AG09319 (cell line): ENCODE data around the gene ABCB7.

Experiments
- DNase-seq: peaks from one replicate; pipeline ENCODE4 v3.0.0-alpha.2; 2010; ENCODE audit warnings: low read depth; ENCODE audit errors: extremely low read depth
- TF ChIP-seq, protein P1 (sequence below): IDR thresholded peaks from 2 replicates; pipeline ENCODE4 v1.5.1; 2011; ENCODE audit warnings: low read depth, mild to moderate bottlenecking, inconsistent platforms, low read length, moderate library complexity

ABCB7 gene

DNA sequence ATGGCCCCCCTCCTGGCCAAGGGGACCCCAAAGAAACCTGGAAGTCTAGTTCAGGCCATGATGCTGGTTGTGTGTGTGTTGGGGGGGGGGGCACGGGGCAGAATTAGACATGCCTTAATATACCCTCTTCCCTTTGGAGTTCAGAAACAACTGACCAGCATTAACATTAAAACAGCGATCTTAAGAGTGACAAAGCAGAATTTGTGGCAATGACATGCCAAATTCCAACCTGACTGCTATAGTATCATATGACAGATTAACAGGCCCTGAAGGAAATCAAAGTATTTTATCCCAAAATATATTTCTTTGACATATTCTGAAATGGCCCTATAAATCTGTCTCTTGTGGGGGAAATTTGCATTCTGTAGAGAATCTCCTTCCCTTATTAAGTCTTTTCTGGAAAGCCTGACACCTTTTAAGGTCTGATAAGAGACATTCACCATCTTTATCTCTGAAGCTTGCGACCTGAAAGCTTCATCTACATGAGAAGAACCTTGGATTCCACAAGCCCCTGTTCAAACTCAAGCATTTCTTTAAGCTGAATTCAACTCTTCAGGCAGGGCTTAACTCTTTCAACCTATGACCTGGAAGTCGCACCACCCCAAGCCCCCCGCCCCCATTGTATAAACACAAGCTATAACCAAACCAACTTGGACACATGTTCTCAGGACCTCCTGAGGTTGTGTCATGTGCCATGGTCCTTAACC, 40.2 kb downstream of the ABCB7 start:
- TF ChIP-seq, protein P1, sequence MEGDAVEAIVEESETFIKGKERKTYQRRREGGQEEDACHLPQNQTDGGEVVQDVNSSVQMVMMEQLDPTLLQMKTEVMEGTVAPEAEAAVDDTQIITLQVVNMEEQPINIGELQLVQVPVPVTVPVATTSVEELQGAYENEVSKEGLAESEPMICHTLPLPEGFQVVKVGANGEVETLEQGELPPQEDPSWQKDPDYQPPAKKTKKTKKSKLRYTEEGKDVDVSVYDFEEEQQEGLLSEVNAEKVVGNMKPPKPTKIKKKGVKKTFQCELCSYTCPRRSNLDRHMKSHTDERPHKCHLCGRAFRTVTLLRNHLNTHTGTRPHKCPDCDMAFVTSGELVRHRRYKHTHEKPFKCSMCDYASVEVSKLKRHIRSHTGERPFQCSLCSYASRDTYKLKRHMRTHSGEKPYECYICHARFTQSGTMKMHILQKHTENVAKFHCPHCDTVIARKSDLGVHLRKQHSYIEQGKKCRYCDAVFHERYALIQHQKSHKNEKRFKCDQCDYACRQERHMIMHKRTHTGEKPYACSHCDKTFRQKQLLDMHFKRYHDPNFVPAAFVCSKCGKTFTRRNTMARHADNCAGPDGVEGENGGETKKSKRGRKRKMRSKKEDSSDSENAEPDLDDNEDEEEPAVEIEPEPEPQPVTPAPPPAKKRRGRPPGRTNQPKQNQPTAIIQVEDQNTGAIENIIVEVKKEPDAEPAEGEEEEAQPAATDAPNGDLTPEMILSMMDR, result no peak
- DNase-seq, result no peak

DNA sequence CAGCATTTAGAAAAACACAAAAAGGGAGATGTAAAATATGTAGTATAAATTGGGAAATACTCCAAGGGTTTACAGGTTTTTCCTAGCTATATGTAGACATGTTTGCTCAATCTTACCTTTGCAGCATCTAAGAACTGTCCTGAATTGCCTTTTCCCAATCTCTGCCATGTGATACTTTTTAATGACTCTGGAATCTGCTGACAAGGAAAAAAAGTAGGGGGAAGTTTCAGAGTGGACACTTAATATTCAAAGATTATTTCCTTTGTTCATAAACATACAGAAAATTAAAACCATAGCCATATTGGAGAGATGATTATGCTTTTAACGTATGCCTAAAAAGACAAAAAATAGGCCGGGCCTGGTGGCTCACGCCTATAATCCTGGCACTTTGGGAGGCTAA, 41.4 kb downstream of the ABCB7 start:
- DNase-seq, result no peak
- TF ChIP-seq, protein P1, result no peak

- TF ChIP-seq, protein P1, result no peak
- DNase-seq, result no peak
Observed at GRCh38 chrX:75113664-75114063, 42.4 kb downstream of the ABCB7 start.

DNA sequence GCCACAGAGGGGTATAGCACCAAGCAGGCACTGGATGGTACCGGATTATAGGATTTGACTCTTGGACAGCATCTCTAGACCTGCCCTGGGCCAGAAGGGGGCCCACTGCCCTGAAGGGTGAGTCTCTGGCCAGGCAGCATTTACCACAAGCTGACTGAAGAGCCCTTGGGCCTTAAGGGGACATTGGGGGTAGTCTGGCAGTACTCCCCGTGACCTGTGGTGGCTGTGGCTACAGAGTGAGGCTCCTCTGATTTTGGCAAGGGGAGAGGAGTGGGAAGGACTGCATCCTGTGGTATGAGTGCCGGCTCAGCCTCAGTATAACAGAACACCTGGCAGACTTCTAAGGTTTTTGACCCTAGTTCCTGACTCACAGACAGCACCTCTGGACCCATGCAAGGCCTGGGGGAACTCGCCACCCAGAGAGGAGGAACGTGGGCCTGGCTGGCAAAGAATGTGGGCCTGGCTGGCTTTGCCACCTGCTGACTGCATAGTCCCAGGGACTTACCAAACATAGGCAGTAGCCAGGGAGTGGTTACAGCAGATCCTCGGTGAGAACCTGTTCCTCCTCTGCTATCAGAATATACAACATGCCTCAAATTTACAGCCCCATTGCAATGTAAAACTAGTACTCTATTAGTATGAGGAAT, 48.1 kb downstream of the ABCB7 start:
- TF ChIP-seq, protein P1, result no peak
- no peak for DNase-seq

DNA sequence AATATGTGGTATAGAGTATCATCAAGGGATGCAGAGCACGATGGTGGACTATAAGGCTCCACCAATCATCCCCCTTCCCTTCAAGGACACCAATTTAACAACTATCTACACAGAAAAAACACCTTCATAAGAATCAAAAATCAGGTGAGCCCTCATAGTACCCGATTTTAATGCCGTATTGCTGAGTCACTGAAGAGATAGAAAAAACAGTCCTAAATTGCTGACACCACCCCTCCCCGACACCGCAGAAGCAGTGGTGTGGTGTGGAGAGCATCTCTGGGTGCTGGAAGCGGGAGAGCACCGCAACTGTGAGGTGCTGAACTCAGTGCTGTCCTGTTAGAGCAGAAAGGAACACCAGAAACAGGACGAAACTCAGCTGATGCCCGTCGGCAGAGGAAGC, 49.3 kb downstream of the ABCB7 start:
- DNase-seq, result no peak
- TF ChIP-seq, protein P1, result no peak

DNA sequence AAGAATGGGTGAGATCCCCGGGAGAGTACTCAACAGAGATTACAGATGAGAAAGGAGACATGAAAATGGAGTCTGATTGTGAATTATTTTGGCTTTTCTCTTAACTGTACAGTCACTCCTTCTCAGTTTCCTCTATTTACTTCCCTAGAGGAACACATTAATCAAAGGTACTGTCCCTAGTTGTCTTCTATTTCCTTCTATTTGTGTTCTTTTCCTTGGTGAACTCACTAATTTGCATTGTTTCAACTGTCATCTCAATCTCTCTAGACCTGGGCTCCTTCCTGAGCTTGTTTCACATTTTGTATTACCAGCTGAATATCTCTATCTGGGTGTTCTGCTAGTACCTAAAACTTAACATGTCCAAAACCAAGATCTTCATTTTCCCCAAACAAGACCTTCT, 59.8 kb downstream of the ABCB7 start:
- TF ChIP-seq, protein P1, result no peak
- no peak for DNase-seq

DNA sequence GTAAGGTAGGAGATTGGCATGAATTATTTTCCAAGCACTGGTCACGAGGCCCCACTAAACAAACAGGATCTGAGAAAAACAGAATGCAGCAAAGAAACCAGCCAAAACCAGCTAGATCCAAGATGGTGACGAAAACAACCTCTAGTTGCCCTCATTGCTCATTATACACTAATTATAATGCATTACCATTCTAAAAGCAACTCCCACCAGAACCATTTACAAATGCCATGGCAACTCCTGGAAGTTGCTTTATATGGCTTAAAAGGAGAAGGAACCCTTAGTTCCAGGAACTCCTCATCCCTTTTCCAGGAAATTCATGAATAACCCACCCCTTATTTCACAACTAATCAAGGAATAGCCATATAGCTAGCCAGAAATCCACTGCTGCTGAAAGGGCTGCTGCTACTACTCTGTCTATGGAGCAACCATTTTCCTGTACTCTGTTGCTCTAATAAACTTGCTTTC, 69.3 kb downstream of the ABCB7 start:
- DNase-seq, result no peak
- TF ChIP-seq, protein P1, result no peak
